DMS114 treated with DMSO at 0.1 percent for 48 hours (cell line): ENCODE data around the gene MBD5.

Experiments
- DNase-seq: peaks from one replicate; lab custom pipeline; 2025; ENCODE audit not compliant: unreplicated experiment; lab: John Stamatoyannopoulos, UW

The MBD5 gene

DNA sequence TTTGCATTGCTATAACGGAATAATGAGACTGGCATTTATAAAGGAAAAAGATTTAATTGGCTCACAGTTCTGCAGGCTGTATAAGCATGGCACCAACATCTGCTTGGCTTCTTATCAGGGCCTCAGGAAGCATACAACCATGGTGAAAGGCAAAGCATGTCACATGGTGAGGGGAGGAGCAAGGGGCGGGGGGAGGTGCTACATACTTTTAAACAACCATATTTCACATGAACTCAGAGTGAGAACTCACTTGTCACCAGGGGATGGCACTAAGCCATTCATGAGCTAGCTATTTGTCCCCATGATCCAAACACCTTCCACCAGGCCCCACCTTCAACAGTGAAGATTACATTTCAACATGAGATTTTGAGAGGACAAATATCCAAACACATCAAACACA lies 188.7 kb downstream of the MBD5 start:
- DNase-seq, result no peak

DNA sequence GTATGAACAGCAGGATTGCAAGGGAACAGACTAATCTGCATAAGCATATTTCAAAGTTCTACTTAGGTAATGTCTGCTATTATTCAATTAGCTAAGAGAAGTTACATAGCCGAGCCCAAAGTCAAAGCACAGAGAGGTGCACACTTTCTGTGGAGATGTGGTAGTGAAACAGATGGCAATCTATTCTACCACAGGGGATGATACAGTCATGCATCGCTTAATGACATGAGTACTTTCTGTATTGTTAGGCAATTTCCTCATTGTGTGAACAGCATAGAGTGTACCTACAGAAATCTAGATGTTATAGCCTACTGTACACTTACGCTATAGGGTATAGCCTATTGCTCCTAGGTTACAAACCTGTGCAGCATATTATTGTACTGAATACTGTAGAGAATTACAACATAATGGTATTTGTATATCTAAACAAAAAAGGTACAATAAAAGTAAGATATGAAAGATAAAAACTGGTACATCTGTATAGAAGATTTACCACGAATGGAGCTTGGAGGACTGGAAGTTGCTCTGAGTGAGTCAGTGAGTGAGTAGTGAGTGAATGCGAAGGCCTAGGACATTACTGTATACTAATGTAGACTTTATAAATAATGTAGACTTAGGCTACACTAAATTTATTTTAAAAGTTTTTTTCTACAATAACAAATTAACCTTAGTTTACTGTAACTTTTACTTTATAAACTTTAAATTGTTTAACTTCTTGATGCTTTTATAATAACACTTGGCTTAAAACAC lies 197.6 kb downstream of the MBD5 start:
- DNase-seq, result no peak

DNA sequence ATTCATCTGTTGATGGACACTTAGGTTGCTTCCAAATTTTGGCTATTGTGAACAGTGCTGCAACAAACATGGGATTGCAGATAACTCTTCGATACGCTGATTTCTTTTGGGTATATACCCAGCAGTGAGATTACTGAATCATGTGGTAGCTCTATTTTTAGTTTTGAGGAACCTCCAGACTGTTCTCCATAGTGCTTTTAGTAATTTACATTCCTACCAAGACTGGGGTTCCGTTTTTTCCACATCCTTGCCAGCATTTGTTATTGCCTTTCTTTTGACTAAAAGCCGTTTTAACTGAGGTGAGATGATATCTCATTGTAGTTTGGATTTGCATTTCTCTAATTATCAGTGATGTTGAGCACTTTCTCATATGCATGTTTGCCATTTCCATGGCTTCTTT lies 200.3 kb downstream of the MBD5 start:
- DNase-seq, result no peak

DNA sequence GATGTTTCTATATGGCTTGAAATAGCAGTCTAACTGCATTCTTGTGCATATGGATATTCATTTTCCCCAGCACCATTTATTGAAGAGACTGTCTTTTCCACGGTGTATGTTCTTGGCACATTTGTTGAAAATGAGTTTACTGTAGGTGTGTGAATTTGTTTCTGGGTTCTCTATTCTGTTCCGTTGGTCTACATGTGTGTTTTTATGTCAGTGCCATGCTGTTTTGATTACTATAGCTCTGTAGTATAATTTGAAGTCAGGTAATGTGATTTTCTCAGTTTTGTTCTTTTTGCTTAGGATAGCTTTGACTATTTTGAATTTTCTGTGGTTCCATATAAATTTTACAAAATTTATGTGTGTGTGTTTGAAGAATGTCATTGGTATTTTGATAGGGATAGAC lies 201.0 kb downstream of the MBD5 start:
- no peak for DNase-seq

DNA sequence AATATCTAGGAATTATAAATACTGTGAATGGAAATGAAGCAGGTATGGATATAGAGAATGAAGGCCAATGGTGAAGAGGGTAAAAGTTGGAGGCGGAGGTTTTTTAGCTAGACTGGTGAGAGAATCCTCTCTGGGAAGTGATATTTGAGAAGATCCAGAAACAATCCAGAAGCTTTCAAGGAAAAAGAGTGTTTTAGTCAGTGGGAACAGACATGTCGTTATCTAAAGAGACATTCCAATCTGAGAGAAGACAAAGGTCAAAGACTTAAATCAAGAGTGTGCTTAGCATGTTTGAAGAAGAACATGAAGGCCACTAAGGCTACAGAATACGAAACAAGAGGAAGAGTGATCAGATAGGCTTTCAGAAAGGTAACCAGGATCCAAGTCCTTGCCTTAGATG lies 211.0 kb downstream of the MBD5 start:
- DNase-seq, result no peak

DNA sequence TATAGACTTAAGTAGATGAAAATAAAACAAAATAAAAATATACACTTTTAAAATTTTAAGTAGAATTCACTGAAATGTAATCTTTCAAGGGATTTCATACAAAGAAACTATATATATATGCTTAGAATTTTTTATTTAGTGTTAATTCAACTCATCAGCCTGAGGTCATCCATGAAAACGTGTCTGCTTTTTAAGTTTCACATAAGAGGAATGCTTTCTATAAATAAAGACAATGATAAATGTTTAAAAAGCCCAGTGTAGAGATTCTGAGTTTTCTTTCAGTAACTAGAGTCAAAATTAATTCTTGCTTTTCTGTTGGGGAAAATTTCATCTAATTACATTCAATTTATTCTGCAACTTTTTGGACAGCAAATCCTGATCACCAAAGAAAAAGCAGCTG lies 213.3 kb downstream of the MBD5 start:
- no peak for DNase-seq

DNA sequence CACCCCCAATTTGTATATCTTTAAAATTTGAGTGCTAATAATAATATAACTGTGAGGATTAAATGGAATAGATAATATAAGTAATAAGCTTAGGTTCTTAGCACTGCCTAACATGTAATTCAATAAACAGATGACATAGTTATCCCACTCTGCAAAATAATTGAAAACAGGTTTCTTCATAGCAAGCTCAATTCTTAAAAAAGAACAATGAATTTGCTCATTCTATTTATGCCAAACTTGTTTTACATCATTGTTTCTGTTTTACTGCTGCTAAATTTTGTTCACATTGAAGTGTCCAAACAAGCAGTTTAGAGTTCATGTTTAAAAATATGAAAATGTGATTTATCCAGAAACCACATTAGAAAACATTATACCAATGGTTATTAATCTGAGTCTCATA lies 217.0 kb downstream of the MBD5 start:
- DNase-seq, result no peak

DNA sequence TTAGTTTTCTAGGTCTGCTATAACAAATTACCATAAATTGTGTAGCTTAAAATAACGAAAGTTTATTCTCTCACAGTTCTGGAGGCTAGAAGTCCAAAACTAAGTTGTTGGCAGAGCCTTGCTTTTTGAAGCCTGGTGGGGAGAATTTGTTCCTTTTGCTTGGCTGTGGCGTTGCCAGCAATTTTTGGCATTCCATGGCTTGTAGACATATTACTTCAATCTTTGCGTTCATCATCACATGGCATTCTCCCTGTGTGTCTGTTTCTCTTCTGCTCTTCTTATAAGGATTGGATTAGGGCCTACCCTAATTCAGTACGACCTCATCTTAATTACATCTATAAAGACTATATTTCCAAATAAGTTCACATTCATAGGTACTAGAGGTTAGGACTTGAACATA lies 217.7 kb downstream of the MBD5 start:
- no peak for DNase-seq

DNA sequence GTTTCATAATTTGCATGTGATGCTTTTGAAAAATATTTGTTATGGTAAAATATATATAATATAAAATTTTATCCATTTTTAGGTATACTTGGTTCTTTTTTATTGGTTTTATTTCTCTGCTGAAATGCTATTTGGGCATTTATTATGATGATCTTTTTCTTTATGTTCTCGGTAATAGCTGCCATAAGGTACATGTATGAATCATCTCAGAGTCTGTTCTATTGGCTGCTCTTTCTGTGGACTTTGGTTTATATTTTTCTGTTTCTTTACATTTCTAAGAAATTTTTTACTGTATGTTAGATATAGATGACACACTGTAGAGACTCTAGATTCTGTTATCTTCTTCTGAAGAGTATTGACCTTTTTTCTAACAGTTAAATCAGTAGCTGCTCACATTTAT lies 219.9 kb downstream of the MBD5 start:
- DNase-seq, result no peak

DNA sequence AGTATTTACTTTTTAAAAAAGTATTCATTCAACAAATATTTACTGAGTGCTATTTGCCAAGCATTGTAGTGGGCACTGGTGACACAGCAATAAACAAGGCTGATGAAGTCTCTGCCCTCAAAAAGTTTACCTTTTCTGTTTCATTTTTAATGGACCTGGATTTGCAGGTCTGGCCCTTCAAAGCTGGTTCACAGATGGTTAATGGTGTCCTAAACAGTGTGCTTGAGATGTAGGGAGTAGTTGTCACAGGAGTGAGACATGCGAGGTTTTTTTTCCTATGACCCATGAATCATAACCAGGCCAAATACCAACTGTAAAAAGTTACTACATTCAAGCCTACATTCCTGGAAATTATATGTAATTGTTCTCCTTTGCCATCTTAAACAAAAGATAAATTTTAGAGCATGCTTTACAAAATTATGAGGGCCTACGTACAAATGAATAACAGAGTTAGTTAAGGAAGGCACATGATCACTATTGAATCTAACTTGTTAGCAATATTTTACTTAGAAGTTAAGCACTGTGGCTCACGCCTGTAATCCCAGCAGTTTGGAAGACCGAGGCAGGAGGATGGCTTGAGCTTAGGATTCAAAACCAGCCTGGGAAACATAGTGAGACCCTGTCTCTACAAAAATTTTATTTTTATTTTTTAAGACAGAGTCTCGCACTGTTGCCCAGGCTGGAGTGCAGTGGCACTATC lies 223.9 kb downstream of the MBD5 start:
- no peak for DNase-seq

DNA sequence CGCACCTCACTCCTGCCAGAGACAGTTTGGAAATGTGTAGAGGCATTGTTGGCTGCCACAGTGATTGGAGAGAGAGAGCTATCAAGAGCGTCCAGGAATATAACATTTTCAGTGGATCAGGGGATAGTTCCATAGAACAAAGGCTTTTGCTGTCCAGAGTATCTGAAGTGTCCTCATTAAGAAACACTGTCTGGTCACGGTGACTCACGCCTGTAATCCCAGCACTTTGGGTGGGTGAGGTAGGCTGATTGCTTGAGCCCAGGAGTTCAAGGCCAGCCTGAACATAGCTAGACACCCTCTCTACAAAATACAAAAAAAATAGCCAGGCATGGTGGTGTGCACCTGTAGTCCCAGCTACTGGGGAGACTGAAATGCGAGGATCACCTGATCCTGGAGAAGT lies 231.1 kb downstream of the MBD5 start:
- DNase-seq, result no peak

DNA sequence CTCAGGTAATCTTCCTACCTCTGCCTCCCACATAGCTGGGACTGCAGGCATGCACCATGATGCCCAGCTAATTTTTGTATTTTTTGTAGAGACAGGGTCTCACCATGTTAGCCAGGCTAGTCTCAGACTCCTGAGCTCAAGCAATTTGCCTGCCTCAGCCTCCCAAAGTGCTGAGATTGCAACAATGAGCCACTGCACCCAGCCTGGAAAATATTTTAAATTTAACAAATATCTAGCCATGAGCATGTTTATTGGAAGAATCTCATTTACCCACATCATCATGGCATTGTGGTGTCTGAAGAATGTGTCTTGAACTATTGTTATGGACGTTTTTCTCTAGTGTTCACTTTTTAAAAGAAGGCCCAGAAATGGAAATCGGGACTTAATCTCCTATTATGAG lies 231.8 kb downstream of the MBD5 start:
- no peak for DNase-seq

DNA sequence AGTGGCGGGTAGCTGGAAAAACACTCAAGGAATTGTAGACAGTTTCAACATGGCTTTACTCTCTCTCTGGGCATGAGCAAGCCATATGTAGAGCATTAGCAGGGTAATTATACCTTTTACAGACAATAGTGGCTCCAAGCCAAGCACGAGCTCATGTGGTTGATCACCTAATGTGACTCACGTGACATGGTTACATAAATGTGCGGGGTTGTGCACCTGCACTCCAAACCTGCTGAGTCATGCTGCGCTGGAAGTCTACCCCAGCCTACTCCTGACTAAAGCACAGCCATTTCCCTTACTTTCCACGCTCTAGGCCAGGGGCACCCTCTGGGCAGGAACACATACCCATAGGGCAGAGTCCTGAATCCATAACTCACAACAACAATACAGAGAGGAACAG lies 232.8 kb downstream of the MBD5 start:
- no peak for DNase-seq

DNA sequence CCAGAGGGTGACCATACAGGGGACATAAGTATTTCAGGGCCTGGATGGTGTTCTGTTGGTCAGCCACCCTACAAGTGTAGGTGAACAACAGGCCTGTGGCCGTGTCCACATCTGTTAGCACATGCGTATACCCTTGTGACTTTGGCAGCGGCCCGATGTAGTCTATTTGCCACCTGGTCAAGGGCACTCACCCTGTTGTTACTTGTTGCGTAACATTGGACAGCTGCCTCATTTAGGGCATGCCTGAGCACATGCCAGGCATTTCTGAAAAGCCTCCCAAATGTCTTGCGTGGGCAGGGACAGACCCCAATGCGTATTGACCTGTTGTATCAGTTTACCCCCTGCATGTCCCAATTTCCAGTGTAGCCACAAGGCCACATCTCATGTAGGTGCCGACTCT lies 235.0 kb downstream of the MBD5 start:
- no peak for DNase-seq

DNA sequence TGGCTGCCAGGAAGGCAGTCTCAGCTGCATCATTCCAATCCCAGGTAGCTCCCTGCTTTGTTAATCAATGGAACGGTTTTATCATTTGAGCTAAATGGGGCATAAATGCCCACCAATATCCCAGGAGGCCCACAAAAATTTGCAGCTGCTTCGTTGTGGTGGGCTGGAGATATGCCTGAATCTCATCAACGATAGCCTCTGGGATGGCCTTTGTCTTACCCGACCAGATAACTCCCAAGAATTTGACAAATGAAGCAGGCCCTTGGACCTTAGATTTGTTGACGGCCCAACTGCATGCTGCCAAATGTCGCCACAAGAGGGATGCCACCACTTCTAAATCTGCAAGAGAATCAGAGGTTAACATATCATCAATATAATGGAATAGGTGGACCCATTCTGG lies 236.4 kb downstream of the MBD5 start:
- no peak for DNase-seq

DNA sequence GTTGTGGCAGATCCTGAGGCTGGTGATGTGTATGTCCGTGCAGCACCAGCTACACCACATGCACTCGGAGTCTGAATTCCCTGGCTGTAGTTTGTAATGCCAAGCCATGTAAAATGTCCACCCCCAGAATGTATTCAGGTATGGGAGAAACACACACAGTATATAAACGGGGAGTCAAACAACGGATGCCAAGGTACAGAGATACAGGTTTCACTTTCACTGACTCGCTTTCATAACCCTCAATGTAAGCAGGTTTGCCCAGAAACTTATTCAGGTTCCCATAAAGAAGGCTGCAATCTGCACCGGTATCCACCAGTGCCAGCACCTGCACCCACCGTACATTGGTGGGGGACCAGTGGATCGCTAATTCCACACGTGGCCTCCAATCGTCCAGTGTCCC lies 237.2 kb downstream of the MBD5 start:
- no peak for DNase-seq

DNA sequence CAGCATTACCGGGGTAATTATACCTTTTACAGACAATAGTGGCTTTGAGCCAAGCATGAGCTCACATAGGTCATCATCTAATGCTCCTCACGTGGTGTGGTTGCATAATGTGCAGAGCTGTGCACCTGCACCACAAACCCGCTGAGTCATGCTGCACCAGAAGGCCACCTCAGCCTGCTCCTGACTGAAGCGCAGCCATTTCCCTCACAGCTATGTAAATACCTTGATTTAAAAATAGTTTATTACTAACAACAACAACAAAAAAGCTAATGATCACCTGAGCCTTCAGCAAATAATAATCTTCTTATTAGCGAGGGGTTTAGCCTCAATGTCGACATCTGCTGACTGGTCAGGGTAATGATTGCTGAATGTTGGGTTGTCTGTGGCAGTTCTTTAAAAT lies 238.8 kb downstream of the MBD5 start:
- no peak for DNase-seq

DNA sequence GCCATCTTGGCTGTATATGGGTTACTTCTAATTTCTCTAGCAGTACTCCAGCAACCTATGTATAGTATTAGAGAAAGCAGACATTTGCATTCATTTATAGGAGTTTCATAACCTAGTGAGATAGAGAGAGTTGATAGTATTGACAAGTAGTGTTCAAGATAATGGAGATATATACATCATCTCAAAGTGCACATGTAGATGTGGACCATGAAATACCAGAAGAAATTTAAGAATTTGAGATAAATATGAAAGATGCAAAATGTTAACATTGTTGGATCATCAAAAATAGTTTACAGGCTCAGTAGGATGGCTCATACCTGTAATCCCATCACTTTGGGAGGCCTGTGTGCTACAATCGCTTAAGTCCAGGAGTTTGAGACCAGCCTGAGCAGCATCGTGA lies 243.0 kb downstream of the MBD5 start:
- DNase-seq, result no peak

DNA sequence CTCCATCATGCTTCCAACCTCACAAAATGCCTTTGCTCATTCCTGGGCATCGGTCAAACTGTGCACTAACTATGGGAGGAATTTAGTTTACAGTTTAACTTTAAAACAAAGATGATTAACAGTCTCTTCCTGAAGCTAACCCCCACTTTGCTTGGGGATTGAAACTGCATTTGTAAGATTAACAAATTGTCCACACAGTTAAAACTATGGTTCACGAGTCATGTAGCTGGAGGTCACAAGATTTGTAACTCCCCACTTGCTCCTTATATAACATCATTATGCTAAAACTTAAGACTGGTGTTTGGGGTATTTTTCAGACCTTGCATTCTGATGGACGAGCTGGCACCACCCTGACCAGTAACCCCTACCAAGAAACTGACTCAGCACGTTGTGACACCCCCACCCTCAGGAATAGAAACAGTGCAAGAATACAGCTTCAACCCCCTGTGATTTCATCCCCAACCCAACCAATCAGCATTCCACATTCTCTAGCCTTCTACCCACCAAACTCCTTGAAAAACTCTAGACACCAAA lies 252.3 kb downstream of the MBD5 start:
- DNase-seq, result no peak

DNA sequence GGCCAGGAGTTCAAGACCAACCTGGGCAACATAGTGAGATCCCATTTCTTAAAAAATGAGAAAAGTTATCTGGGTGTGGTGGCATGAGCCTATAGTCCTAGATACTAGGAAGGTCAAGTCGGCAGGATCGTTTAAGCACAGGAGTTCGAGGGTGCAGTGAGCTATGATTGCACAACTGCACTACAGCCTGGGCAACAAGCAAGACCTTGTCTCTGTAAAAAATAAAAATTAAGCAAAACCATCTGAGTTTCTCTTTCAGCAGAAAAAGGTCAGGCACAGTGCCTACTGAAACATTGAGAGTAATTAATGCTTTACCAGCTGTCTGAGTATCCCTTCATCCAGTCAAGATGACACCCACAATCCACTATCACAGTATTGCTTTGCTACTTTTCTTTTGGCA lies 258.3 kb downstream of the MBD5 start:
- DNase-seq, result no peak

DNA sequence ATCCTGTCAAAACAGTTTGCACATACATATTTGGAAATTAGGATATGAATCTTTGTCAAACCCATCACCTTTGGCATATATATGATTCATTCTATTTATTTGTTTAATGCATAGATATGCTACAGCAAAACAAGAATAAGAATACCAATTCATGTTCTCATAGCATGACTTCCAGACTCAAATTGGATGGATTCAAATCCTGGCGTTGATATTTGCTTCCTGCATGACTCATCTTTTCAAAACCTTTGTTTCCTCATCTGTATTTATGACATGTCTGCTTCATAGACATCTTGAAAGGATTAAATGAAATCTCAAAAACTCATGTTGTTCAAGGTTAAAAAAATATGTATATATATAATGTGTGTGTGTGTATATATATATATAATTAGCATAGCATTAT lies 261.3 kb downstream of the MBD5 start:
- DNase-seq, result no peak

DNA sequence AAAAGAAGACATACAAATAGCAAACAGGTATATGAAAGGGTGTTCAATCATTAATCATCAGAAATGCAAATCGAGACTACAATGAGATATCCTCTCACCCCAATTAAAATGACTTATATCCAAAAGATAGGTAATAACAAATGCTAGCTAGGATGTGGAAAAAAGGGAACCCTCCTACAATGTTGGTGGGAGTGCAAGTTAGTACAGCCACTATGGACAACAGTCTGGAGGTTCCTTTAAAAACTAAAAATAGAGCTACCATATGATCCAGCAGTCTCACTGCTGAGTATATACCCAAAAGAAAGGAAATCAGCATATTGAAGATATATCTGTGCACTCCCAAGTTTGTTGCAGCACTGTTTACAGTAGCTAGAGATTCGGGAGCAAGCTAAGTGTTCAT lies 271.5 kb downstream of the MBD5 start:
- DNase-seq, result no peak

DNA sequence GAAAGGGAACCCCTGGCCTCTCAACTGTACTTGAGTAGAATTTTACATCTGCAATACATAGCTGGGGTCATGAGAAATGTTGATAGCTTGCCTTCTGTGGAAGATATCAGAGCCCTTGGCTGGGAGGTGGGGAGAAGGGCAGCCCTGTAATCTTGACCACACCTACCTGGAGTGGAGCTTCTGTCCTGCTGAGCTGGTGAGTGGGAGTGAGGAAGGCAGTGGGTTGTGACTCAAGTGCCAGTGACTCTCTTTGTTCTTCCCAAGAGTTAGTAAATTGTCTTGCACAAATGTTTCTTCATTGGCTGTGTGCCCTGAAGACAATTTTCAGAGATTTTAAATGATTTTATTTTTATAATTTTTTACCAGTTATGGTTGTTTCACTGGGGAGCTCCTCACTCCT lies 277.3 kb downstream of the MBD5 start:
- DNase-seq, result no peak
